LNCaP clone FGC (cell line): ENCODE data around the gene ASTN2.

Source experiments
- DNase-seq: peaks from one replicate; pipeline ENCODE4 v3.0.0-alpha.2; 2011; ENCODE audit warnings: low read depth
- H3K4me3 ChIP-seq: 2 replicates; pipeline ENCODE4 v1.5.1; 2011; ENCODE audit warnings: mild to moderate bottlenecking, low read depth, low read length, control low read depth
- TF ChIP-seq, protein P1 (sequence below): IDR thresholded peaks from 2 replicates; pipeline ENCODE4 v1.5.1; 2012; ENCODE audit warnings: mild to moderate bottlenecking; ENCODE audit not compliant: control insufficient read depth, insufficient read depth; ENCODE audit errors: extremely low read depth

The ASTN2 gene

GRCh38 chr9:117300371-117301110 is 114.3 kb downstream of the ASTN2 start:
- TF ChIP-seq, protein P1, sequence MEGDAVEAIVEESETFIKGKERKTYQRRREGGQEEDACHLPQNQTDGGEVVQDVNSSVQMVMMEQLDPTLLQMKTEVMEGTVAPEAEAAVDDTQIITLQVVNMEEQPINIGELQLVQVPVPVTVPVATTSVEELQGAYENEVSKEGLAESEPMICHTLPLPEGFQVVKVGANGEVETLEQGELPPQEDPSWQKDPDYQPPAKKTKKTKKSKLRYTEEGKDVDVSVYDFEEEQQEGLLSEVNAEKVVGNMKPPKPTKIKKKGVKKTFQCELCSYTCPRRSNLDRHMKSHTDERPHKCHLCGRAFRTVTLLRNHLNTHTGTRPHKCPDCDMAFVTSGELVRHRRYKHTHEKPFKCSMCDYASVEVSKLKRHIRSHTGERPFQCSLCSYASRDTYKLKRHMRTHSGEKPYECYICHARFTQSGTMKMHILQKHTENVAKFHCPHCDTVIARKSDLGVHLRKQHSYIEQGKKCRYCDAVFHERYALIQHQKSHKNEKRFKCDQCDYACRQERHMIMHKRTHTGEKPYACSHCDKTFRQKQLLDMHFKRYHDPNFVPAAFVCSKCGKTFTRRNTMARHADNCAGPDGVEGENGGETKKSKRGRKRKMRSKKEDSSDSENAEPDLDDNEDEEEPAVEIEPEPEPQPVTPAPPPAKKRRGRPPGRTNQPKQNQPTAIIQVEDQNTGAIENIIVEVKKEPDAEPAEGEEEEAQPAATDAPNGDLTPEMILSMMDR = no peak
- DNase-seq = no peak

GRCh38 chr9:117296453-117296852 is 118.4 kb downstream of the ASTN2 start:
- no peak overlapping the region for H3K4me3 ChIP-seq
- TF ChIP-seq, protein P1 = no peak
- no peak for DNase-seq

More at GRCh38 chr9:117300371-117301110, 114.3 kb downstream of the ASTN2 start:
- H3K4me3 ChIP-seq = no peak overlapping the region

GRCh38 chr9:117293206-117294114 is 121.4 kb downstream of the ASTN2 start:
- TF ChIP-seq, protein P1 = no peak
- H3K4me3 ChIP-seq = no peak overlapping the region
- DNase-seq = no peak

DNA sequence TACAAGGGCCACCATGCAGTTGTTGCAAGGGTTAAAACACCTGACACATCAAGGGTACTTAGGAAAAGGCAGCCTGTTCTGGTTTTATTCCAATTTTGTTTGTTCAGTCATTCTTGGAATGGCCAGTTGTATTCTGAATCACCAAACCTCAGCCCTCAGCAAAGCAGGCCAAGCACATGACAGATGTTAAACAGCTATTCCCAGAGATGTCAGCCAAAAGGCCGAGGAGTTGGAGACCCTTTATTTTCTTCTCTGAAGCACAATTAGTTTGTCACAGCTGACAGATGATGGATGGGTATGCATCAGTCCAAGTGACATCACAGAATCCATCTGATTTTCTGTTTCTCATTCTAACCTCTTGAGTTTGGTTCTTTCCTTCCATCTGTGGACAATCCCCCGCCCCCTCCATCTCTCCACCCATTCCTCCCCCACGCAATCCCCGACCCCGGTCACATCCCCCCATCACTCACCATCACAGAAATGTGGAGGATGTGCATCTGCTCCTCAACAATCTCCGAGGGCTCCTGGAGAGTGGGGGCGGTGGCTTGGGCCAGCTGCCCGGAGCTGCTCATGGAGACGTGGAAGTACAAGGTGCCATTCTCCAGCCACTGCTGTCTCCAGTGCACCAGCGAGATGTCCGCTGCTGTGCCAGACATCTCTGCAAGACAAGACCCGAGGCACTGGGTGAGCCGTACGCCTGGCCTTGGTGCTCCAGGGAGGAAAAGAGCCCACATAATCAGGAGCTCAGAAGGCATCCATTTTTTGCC is 123.8 kb downstream of the ASTN2 start:
- DNase-seq = no peak
- H3K4me3 ChIP-seq = no peak overlapping the region
- TF ChIP-seq, protein P1 = no peak

- no peak for DNase-seq
- TF ChIP-seq, protein P1 = no peak
- no peak overlapping the region for H3K4me3 ChIP-seq
Measured at GRCh38 chr9:117290306-117290840, 124.5 kb downstream of the ASTN2 start.

DNA sequence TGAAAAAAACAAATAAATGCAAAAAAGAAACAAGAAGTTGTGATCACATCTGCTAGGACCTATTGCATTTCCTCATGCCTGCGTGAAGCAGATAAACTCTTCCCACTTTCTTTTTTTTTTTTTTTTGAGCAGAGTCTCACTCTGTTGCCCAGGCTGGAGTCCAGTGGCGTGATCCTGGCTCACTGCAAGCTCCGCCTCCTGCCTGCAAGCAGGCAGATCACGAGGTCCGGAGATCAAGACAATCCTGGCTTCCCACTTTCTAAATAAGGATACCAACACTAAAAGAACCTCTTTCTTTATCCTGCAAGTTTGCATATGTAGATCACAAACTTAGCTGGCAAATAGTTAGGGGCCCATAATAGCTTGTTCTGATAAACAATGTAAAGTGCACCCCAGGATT is 128.6 kb downstream of the ASTN2 start:
- TF ChIP-seq, protein P1 = no peak
- no peak for DNase-seq
- H3K4me3 ChIP-seq = no peak overlapping the region
